ENCODE data around the gene SPIRE2.
"Not testable (repeated sequence)": the region's sequence is repeated elsewhere in the genome, so short reads cannot be mapped to it uniquely, and the experiment has no call there.

Gene SPIRE2

GRCh38 chr16:89871895-89872294 lies 43.6 kb downstream of the SPIRE2 start:
- no peak for DNase-seq

GRCh38 chr16:89873109-89873971 lies 45.1 kb downstream of the SPIRE2 start, which contains the start of gene TCF25:
Gene TCF25 (plus strand): TSS chr16:89873592. CDS start chr16:89873668, 76 bp downstream.
- peak; percentile 74 for DNase-seq

- DNase-seq: peak; percentile 68
Measured at GRCh38 chr16:89873972-89874689, 45.9 kb downstream of the SPIRE2 start.

GRCh38 chr16:89879123-89879522 lies 50.8 kb downstream of the SPIRE2 start:
- DNase-seq: not testable (repeated sequence)

GRCh38 chr16:89880477-89881367 lies 52.4 kb downstream of the SPIRE2 start:
- no peak for DNase-seq

GRCh38 chr16:89881368-89881730 lies 53.1 kb downstream of the SPIRE2 start:
- DNase-seq: no peak

GRCh38 chr16:89883346-89884040 lies 55.2 kb downstream of the SPIRE2 start:
- DNase-seq: no peak

- DNase-seq: no peak
Measured at GRCh38 chr16:89884041-89884421, 55.8 kb downstream of the SPIRE2 start.

- no peak for DNase-seq
Measured at GRCh38 chr16:89887243-89887642, 59.0 kb downstream of the SPIRE2 start.

- no peak for DNase-seq
Measured at GRCh38 chr16:89890200-89890599, 61.9 kb downstream of the SPIRE2 start.

GRCh38 chr16:89890886-89891657 lies 62.8 kb downstream of the SPIRE2 start:
- DNase-seq: no peak

GRCh38 chr16:89892055-89892630 lies 63.9 kb downstream of the SPIRE2 start:
- no peak for DNase-seq

- no peak for DNase-seq
Measured at GRCh38 chr16:89892635-89893034, 64.4 kb downstream of the SPIRE2 start.

- DNase-seq: no peak
Measured at GRCh38 chr16:89893642-89894548, 65.6 kb downstream of the SPIRE2 start.

- DNase-seq: no peak
Measured at GRCh38 chr16:89895482-89896250, 67.4 kb downstream of the SPIRE2 start.

- DNase-seq: no peak
Measured at GRCh38 chr16:89897204-89897603, 68.9 kb downstream of the SPIRE2 start.

GRCh38 chr16:89898201-89898967 lies 70.1 kb downstream of the SPIRE2 start:
- DNase-seq: no peak

GRCh38 chr16:89899879-89900481 lies 71.7 kb downstream of the SPIRE2 start:
- DNase-seq: no peak
